Suprapubic skin (tissue), 4 donors: ENCODE data around the gene AGTRAP. TPM values are rescaled to one million over a fixed set of nuclear protein-coding genes. Genes with fewer than 3 reads are reported as not detected.

Experiments used
- DNase-seq, 2 donors: peaks; one replicate each; pipeline ENCODE4 v3.0.0-alpha.2; 2019; ENCODE audit warnings: low spot score in 2 of 2
- H3K27ac ChIP-seq: fragments of 200-600 bp; sonication (generic); one replicate; pipeline ENCODE4 v1.5.1; 2019
- H3K27me3 ChIP-seq: fragments of 200-600 bp; sonication (generic); one replicate; pipeline ENCODE4 v1.5.1; 2019
- H3K36me3 ChIP-seq: fragments of 200-600 bp; sonication (generic); one replicate; pipeline ENCODE4 v1.5.1; 2019
- H3K4me1 ChIP-seq: fragments of 200-600 bp; sonication (generic); one replicate; pipeline ENCODE4 v1.5.1; 2019
- H3K4me3 ChIP-seq: fragments of 200-600 bp; sonication (generic); one replicate; pipeline ENCODE4 v1.5.1; 2019; ENCODE audit warnings: mild to moderate bottlenecking
- H3K9me3 ChIP-seq: fragments of 200-600 bp; sonication (generic); one replicate; pipeline ENCODE4 v1.5.1; 2019
- CTCF ChIP-seq, 2 donors: fragments of 200-600 bp in 1 of 2; fragments of 450-650 bp in 1 of 2; sonication (generic) in 1 of 2; IDR thresholded peaks; one replicate each; pipeline ENCODE4 v1.5.1; 2016 to 2019; ENCODE audit warnings: antibody characterized with exemption in 2 of 2, mild to moderate bottlenecking in 1 of 2, moderate library complexity in 1 of 2
- EP300 ChIP-seq: sonication (generic); formaldehyde crosslinking; IDR thresholded peaks from one replicate; pipeline ENCODE4 v1.6.1; 2017; ENCODE audit warnings: antibody characterized with exemption
- POLR2A ChIP-seq, 2 donors: fragments of 450-650 bp; IDR thresholded peaks; one replicate each; pipeline ENCODE4 v1.6.1; 2017; ENCODE audit warnings: antibody characterized with exemption in 2 of 2, mild to moderate bottlenecking in 2 of 2, moderate library complexity in 2 of 2
- POLR2AphosphoS5 ChIP-seq, 3 donors: sonication (generic); formaldehyde crosslinking; IDR thresholded peaks; one replicate each; pipeline ENCODE4 v1.6.1; 2017; ENCODE audit warnings: antibody characterized with exemption in 3 of 3
- WGBS: methylation state at CpG from one replicate; pipeline ENCODE4 v1.1.5; 2018; 5-methylcytosine and 5-hydroxymethylcytosine counted together
- total RNA-seq, 4 donors: library from RNA; depleted of rRNA; stranded (reverse); fragments of >200 nt; gene quantifications; one replicate each; pipeline ENCODE4 v1.1.0, GENCODE V29; 2016

AGTRAP gene
- 10 to 100 TPM; 34.7 to 52.5 (median 47.2) TPM for total RNA-seq

- Histone ChIP-seq H3K4me1 (peaks cover 61% of the 10 kb centered on the region), H3K9me3 (no peaks in the 10 kb centered on the region), H3K36me3 (no peaks in the 10 kb centered on the region), H3K4me3 (peak within 1 kb of the TSS; percentile 77), H3K27me3 (no peaks in the 10 kb centered on the region), H3K27ac (peak within 1 kb of the TSS; percentile 92)
- under 1% methylated on average over 19 of the region's 59 CpGs for WGBS
- peak; percentile 99 for DNase-seq
- TF ChIP-seq CTCF (IDR thresholded peaks at IDR 0.05) (no peak), POLR2A (IDR thresholded peaks at IDR 0.05) (peak in 1 of 2 donors; percentile 25), POLR2AphosphoS5 (IDR thresholded peaks at IDR 0.05) (peak in 1 of 3 donors; percentile 84)
Observed at GRCh38 chr1:11735854-11736745, at the start of gene AGTRAP. TSS of gene AGTRAP (plus strand) at chr1:11736136. CDS start at chr1:11736209, 73 bp downstream.

- Histone ChIP-seq H3K4me1 (peaks cover 33% of the 10 kb centered on the region), H3K27me3 (peaks cover 56% of the 10 kb centered on the region)
- WGBS, result 98% methylated on average over 4 of the region's 4 CpGs
Observed at GRCh38 chr1:11688506-11688905, 47.4 kb upstream of the AGTRAP start.

GRCh38 chr1:11690397-11691301 is 45.3 kb upstream of the AGTRAP start:
- H3K27ac ChIP-seq, result no peak overlapping the region
- H3K36me3 ChIP-seq, result no peaks in the 10 kb centered on the region
- no peaks in the 10 kb centered on the region for H3K9me3 ChIP-seq
- peaks cover 72% of the 10 kb centered on the region for H3K27me3 ChIP-seq
- peaks cover 33% of the 10 kb centered on the region for H3K4me1 ChIP-seq
- WGBS, result 5% methylated on average over 57 of the region's 64 CpGs
- DNase-seq, result no peak
- peak overlapping the region; percentile 52 for H3K4me3 ChIP-seq
- TF ChIP-seq EP300 (no peak), POLR2A (IDR thresholded peaks at IDR 0.05) (no peak), CTCF (IDR thresholded peaks at IDR 0.05) (no peak), POLR2AphosphoS5 (IDR thresholded peaks at IDR 0.05) (no peak)

More at GRCh38 chr1:11688506-11688905, 47.4 kb upstream of the AGTRAP start:
- H3K9me3 ChIP-seq, result no peaks in the 10 kb centered on the region
- H3K36me3 ChIP-seq, result no peaks in the 10 kb centered on the region
- no peak for TF ChIP-seq POLR2A (IDR thresholded peaks at IDR 0.05)
- TF ChIP-seq EP300, result no peak
- TF ChIP-seq POLR2AphosphoS5 (IDR thresholded peaks at IDR 0.05), result no peak
- no peak for TF ChIP-seq CTCF (IDR thresholded peaks at IDR 0.05)
- H3K27ac ChIP-seq, result no peak overlapping the region
- no peak overlapping the region for H3K4me3 ChIP-seq
- no peak for DNase-seq

GRCh38 chr1:11691302-11691914 is 44.5 kb upstream of the AGTRAP start, which contains the start of gene DRAXIN:
TSS of gene DRAXIN (plus strand) at chr1:11691710. CDS start at chr1:11706259, 14,549 bp downstream.
- Histone ChIP-seq H3K4me3 (peak within 1 kb of the TSS; percentile 52), H3K36me3 (no peaks in the 10 kb centered on the region), H3K27me3 (peaks cover 72% of the 10 kb centered on the region), H3K4me1 (peaks cover 33% of the 10 kb centered on the region), H3K9me3 (no peaks in the 10 kb centered on the region), H3K27ac (no peak within 1 kb of the TSS)
- WGBS, result 0% methylated on average over 15 of the region's 78 CpGs
- no peak for DNase-seq
- no peak for TF ChIP-seq CTCF (IDR thresholded peaks at IDR 0.05)
- TF ChIP-seq EP300, result no peak
- no peak for TF ChIP-seq POLR2A (IDR thresholded peaks at IDR 0.05)
- TF ChIP-seq POLR2AphosphoS5 (IDR thresholded peaks at IDR 0.05), result no peak
